ENCODE data around the gene VPS45.
"Not testable (repeated sequence)": the region's sequence is repeated elsewhere in the genome, so short reads cannot be mapped to it uniquely, and the experiment has no call there.

Gene VPS45, protein sequence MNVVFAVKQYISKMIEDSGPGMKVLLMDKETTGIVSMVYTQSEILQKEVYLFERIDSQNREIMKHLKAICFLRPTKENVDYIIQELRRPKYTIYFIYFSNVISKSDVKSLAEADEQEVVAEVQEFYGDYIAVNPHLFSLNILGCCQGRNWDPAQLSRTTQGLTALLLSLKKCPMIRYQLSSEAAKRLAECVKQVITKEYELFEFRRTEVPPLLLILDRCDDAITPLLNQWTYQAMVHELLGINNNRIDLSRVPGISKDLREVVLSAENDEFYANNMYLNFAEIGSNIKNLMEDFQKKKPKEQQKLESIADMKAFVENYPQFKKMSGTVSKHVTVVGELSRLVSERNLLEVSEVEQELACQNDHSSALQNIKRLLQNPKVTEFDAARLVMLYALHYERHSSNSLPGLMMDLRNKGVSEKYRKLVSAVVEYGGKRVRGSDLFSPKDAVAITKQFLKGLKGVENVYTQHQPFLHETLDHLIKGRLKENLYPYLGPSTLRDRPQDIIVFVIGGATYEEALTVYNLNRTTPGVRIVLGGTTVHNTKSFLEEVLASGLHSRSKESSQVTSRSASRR

DNA sequence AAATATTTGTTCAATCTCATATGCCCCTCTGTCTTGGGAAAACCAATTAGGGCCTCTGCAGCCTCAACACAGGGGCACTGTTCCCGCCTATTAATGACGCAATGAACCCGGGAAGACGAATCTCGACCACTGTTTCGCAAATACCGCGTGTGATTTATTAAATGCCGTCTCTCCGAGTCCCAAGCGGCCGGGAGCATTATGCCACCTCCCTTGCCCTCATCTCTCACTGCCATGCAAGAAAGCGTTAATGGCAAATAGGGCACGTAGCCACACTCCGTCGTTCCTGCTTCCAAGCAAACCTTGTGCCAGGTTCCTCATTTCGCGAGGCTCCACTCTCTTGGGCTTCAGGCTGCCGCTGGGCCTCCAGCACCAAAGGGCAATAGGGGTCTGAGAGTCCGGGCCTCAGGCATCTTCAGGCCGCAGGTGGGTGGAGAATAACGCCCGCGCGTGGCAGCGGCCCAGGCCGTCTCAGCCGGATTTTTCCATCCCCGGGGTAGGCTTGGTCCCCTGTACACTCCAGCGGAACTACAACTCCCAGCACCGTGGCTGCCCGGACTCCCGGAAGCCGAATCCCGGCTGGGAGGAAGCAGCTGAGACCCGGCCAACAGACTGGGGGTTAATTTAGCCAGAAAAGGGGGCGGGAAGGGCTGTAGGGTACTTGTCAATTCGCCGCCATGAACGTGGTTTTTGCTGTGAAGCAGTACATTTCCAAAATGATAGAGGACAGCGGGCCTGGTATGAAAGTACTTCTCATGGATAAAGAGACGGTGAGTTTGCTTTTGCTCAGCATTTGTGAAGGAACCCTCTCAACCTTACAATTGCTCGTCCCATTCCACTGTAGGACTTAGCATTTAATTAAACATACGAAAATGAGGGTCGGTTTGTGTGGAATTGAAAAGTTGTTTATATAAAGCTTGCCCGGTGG lies at the start of gene VPS45:
VPS45 (plus strand) TSS at position 593 of the 925 bp plus-strand sequence; CDS start at position 675, 82 bp downstream.
- DNase-seq = peak; percentile 81

DNA sequence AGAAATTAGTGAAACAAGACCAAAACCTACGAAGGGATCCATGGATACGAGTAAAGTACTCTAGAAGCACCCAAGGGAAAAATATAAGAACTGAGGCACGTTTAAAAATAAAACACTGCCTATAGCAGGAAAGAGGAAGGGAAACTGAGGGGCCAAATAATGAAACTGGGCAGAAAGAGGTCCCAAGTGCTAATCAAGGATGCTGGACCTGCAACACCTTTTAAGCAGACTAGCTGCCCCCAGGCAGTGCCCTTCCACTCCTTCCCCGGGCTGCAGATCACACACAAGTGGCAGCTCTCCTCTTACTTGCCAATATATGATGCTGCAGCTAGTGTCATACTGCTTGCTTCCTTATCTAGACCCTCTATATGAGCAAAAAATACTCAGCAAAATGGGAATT lies 49.4 kb upstream of the VPS45 start:
- no peak for DNase-seq

DNA sequence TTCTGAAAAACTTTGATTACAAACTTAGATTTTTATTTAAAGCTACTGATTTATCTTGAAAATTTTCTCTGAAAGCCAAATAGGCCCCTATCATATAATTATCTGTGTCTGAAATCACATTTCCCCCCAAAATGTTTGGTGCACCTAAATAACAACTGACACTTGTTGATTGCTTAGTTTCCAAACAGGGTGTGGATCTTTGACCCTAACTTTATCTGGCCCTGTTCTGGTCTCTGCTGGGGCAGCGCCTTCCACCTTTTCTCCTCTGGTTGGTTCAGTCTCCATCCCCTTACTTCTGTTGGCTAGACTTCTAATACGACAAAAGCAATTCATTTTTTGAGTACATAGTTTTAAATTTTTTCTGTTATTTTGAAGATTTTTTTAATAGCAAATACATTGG lies 46.9 kb upstream of the VPS45 start:
- no peak for DNase-seq

DNA sequence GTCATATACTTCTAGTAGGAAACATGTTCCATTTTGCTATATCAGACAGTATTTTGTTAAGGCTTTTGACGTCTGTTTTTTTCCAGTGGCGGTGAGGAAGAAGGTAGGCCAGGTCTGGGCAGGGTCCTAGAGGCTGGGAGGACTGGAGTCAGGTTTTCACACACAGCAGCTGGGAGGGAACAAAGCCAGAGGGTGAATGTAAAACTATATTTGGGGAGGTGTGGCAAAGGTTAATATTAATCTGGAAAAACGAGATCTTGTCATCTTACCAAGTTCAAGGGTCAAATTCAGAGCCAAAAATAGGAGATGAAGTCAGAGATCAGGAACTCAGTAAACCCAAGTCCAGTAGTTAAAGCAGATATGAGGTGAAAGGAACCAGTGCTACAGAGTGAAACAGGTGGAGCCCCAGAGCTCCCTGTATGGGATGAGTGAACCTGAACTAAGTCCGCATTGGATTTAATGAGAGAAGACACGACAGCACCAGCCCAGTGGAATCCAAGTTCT lies 46.3 kb upstream of the VPS45 start:
- no peak for DNase-seq

DNA sequence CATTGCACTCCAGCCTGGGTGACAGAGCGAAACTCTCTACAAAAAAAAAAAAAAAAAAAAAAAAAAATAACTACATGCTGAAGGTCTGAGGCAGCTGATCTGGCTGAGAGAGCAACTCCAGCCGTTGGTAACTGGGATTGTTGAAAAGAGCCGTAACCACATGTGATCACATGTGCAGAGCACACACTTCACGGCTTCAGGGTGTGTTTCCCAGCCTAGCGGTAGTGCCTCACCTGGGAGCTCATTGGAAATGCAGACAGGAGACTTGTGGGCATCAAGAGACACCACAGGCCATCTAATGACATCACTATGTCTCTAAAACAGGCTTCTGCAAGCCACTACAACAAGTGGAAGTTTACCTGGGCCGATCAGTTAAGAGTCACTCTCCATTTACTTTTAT lies 45.2 kb upstream of the VPS45 start:
- DNase-seq = no peak

DNA sequence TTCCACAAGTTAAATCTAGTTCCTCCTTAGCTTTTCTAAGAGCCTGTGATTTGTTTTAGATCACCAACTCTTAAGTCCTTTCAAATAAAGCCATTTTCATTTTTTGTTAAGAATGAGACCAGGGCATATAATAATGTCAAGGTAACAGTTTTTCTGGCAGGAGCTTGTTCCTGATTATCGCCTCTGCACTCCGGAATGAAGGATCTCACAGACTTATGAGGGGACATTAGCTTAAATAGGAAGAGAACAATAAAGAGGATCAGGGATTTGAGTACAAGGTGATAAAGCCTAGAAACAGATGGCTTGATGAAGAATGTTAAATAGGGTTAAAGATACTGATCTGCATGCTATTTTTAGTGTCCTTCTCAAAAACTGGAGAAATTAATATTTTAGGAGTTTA lies 43.4 kb upstream of the VPS45 start:
- DNase-seq = no peak

DNA sequence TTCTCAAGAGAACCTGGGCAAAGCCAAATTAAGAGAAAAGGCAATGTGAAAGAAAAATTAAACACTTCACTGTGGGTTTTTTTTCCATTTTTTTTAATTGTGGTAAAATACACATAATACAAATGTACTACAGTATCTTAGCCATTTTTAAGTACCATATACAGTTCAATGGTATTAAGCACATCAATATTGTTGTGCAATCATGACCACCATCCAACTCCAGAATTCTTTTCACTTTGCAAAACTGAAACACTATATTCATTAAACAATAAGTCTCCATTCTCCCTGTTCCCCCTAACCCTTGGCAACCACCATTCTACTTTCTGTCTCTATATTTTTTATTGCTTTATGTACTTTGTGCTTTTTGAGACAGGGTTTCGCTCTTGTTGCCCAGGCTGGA lies 39.3 kb upstream of the VPS45 start:
- no peak for DNase-seq

DNA sequence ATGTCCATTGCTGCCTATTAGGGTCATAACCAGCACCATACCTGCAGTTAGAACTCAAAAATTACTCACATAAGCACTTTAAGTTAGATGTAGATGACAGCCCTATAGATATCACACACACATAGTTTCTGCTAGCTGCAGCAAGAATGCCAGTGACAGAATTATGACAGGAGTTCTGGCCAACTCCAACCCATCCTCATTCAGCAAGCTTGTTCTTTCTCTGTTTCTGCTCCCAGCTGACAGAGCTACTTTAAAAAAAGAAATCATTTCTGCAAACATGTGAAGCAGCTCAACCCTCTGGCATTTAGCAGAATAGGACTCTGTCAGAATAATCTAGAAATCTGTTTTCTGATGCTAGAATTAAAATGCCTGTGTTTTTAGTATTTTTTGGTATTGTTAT lies 33.2 kb upstream of the VPS45 start:
- no peak for DNase-seq

DNA sequence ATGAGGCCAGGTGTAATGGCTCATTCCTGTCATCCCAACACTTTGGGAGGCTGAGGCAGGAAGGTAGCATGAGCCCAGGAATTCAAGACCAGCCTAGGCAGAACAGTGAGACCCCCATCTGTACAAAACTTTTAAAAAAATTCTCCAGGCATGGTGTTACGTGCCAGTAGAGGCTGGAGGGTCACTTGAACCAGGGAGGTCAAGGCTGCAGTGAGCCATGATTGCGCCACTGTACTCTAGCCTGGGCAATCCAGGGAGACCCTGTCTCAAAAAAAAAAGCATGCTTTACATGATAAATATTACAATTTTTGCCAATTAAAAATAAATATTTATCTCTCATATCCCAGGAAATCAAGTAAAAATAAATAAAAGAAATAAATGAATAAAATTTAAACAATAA lies 17.6 kb upstream of the VPS45 start:
- no peak for DNase-seq

DNA sequence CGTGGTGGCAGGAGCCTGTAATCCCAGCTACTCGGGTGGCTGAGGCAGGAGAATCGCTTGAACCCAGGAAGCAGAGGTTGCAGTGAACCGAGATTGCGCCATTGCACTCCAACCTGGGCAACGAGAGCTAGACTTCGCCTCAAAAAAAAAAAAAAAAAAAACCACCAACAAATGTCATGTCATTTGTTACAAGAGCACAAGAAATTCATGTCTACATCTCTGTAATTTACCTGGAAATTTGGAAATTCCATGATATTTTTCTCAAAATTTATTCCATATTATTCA lies 16.5 kb upstream of the VPS45 start:
- no peak for DNase-seq

DNA sequence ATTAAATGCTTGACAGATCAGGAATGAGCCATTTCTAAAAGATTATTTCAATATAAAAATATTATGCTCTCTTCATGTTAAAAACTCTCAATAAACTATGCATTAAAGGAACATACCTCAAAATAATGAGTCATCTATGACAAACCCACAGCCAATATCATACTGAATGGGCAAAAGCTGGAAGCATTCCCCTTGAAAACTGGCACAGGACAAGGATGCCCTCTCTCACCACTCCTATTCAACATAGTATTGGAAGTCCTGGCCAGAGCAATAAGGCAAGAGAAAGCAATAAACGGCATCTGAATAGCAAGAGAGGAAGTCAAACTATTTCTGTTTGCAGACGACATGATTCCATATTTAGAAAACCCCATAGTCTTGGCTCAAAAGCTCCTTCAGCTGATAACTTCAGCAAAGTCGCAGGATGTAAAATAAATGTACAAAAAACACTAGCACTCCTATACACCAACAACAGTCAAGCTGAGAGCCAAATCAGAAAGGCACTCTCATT lies 15.6 kb upstream of the VPS45 start:
- DNase-seq = not testable (repeated sequence)

DNA sequence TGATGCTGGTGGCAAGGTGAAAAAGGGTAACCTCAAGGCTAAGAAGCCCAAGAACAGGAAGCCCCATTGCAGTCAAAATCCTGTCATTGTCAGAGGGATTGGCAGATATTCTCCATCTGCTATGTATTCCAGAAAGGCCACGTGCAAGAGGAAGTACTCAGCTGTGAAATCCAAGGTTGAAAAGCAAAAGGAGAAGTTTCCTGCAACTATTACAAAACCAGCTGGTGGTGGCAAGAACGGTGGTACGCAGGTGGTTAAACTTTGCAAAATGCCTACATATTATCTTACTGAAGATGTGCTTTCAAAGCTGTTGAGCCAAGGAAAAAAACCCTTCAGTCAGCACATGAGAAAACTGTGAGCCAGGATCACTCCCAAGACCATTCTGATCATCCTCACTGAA lies 13.7 kb upstream of the VPS45 start:
- no peak for DNase-seq

DNA sequence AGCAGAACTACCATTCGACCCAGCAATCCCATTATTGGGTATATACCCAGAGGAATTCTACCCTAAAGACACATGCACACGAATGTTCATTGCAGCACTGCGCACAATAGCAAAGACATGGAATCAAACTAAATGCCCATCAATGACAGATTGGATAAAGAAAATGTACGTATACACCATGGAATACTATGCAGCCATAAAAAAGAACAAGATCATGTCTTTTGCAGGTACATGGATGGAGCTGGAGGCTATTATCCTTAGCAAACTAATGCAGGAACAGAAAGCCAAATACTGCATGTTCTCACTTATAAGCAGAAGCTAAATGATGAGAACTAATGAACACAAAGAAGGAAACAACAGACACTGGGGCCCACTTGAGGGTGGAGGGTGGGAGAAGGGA lies 12.1 kb upstream of the VPS45 start:
- DNase-seq = not testable (repeated sequence)

DNA sequence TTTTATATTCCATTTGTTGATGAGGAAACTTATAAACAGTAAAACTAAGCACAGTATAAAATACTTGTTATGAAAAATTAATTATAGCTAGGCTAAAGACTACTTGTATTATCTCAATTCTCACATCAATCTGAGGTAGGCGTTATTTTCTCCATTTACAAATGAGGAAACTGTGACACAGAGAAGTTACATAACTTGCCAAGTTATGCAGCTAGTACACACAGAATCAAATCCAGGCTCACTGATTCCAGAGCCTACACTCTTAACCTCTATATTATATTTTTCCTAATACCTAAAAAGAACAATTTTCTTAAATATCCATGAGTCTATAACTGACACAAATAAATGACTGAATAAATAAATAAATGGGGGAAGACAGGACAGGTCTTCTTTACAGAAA lies 11.2 kb upstream of the VPS45 start:
- DNase-seq = no peak

DNA sequence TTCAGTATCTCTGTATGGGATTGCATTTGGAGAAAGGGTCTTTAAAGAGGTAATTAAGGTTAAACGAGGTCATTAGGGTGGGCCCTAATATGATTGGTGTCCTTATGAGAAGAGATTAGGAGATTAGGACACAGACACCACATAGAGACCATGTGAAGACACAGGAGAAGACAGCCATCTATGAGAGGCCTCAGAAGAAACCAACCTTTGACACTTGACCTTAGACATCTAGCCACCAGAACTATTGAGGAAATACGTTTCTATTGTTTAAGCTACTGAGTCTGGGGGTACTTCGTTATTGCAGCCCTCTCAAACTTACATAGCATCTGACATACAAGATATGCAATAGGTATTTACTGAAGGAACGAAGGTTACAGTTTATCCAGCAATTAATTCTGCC lies 7.3 kb upstream of the VPS45 start:
- DNase-seq = no peak

DNA sequence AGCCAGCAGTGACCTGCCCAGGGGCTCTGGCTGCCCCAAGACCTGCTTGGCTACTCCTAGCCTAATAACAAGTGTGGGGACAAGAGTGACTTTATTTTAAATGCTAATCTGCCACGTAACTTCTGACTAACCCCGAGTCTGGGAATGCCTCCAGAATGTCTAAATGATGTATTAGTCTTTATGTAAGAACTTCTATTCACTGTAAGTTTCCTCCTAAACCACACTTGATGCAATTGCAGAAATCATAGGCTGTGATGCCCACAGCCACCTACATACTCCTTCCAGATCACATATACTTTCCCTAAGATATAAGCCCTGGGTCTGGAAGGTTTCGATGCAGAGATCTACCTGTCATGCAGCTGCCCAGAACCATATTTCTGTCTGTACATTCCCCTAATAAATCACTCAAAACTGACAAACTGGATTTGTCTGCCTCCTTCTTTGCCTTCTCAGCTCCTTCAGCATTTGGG lies 5.9 kb upstream of the VPS45 start:
- no peak for DNase-seq

DNA sequence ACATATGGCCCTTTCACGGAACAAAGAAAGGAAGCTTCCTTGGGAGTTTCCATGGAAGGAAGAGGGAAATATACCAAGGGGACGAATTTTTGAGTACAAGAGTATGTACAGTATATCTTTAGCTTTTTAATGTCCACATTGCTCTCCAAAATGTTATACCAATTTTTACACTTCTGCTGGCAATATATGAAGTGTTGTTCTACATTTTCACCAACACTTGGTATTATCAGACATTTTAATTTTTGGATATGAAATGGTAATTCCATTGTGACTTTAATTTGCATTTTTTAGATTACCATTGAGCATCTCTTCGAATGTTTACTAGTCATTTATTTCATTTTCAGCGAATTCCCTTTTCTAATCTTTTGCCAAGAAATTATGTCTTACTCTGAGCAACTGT lies 5.5 kb upstream of the VPS45 start:
- DNase-seq = no peak

DNA sequence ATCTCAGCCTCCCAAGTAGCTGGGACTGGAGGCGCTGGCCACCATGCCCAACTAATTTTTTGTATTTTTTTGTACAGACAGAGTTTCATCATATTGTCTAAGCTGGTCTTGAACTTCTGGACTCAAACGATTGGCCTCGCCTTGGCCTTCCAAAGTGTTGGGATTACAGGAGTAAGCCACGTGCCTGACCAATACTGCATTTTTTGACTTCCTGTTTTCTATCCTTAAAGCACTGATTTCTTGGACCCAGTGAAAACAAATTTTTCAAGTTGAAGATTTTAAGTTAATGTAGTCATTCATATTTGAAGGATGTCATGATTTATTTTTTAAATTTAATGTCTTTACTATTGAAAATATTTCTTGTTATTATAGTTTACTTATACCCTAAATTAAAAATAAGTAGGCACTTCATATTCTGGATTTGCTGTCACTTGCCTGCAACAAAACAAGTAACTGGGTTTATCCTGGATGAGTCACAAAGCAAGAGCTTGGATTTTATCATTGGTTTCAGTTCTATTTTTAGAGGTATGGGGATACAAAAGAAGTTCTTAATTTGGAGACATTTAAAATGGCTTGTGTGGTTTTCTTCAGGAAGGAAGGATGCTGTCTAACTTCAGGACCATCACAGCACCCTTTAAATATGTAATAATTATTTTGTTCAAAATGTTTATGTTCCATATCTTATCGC lies 2.2 kb upstream of the VPS45 start:
- no peak for DNase-seq

DNA sequence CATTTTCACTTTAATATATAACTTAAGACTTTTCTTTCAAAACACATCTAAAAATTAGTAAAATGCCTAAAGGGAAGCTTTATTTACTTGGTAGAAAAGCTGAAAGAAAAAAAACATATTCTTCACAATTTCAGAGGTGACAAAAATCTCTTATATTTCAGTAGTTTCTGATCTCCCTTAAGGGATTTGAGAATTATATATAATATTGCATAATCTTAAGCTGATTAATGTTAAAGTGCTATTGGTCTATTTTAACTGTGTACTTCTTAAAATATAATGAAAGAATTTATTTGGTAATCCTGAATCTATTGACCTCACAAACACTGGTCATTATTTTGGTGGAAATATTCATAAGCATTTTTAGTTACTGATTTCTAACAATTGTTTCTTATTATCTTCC lies 1.2 kb upstream of the VPS45 start:
- no peak for DNase-seq

DNA sequence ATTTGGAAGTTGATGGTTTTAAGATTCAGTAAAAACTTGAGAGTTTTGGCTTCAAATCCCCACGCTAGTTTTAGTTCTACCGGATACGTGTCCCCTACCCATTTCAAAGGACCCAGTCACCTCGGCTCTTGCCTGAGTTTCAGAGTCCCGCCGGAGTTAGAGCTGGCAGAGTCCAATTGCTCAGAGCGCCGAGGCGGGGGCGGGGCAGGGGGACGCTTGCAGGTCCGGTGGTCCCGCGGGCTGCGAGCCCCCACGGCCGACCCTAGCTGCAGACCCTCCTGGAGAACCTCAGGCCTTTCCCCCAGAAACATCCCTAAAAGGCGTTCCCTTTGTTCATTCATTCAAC lies 765 bp upstream of the VPS45 start:
- peak; percentile 53 for DNase-seq

DNA sequence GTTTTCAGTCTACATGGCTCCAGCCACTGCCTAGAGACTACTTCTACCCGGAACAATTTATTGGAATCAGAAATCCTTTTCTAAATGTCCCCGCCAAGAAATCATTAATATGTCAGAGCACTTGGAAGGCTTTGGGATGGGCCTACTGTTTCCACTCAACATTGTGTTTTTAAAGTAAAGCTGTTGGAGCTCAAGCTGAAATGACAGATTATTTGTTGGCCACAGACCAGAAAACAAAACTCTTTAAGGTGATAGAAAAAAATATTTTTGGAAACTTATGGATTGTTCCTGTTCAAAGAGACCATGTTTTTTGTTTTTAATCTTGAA lies 496 bp downstream of the VPS45 start:
- DNase-seq = no peak

DNA sequence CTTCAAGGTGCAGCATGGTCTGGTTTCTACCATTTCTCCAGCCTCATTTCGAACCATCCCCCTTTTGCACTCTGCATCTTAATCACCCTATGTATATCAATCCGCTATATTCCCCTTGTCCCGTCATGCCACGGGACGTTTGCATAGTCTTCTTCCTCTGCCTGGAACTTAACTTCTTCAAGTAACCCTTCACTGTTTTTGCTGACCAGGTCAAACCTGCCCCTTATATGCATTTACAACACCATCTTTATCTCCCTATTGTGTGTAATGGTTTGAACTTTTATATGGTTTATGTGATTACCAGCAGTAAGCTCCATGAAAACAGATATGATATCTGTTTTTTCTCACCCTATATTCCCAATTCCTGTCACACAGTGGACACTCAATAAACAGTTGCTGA lies 2.3 kb downstream of the VPS45 start:
- no peak for DNase-seq

DNA sequence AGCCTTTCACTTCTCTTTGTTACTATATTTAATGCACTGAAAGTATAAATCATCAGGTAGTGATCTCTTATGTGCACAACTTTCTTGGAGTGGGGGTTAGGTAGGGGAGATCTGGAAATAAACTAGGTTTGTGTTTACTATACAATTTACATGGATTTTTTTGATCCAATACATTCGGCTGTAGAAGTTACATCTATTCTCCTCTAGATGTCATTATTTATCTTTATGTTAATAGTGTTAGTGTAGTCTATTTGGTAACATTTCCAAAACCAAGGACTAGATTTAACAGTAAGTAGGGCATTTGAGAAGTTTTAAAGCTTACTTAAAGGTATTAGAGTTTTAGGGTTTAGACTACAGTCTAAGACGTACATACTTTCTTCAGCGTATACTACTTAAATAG lies 5.4 kb downstream of the VPS45 start:
- DNase-seq = peak; percentile 1
